ENCODE data around the gene RORC. TPM values are rescaled to one million over a fixed set of nuclear protein-coding genes. Genes with fewer than 3 reads are reported as not detected.

RORC gene
- total RNA-seq, 1 experiment from 2014 or later, result 0.44 TPM

GRCh38 chr1:151803164-151803563 lies 28.4 kb downstream of the RORC start:
- H3K27me3 Mint-ChIP-seq (ENCODE audit: low read depth), result peaks cover 6% of the 10 kb centered on the region
- DNase-seq (ENCODE audit: low spot score) (no peak), ATAC-seq (no peak)
- TF ChIP-seq GABPB1 (CRISPR knock-in tag; IDR thresholded peaks at IDR 0.05) (no peak), MLX (CRISPR knock-in tag; IDR thresholded peaks at IDR 0.05) (no peak), ZBTB21 (CRISPR knock-in tag; IDR thresholded peaks at IDR 0.05; ENCODE audit: borderline replicate concordance) (no peak), E2F4 (CRISPR knock-in tag; IDR thresholded peaks at IDR 0.05; ENCODE audit: borderline replicate concordance, low read depth) (no peak), FOXK1 (CRISPR knock-in tag; IDR thresholded peaks at IDR 0.05) (no peak), ARID4B (CRISPR knock-in tag; IDR thresholded peaks at IDR 0.05; ENCODE audit: borderline replicate concordance) (no peak), NR1H2 (CRISPR knock-in tag; IDR thresholded peaks at IDR 0.05) (no peak), ZNF219 (CRISPR knock-in tag; IDR thresholded peaks at IDR 0.05; ENCODE audit: borderline replicate concordance) (no peak), ATF6 (CRISPR knock-in tag; IDR thresholded peaks at IDR 0.05) (no peak), E2F5 (CRISPR knock-in tag; IDR thresholded peaks at IDR 0.05) (no peak), ZNF317 (CRISPR knock-in tag; IDR thresholded peaks at IDR 0.05; ENCODE audit: borderline replicate concordance, low read depth) (no peak), MYBL2 (CRISPR knock-in tag; IDR thresholded peaks at IDR 0.05) (no peak), PRRX2 (CRISPR knock-in tag; IDR thresholded peaks at IDR 0.05) (no peak), PRDM15 (CRISPR knock-in tag; IDR thresholded peaks at IDR 0.05) (no peak), AFF4 (CRISPR knock-in tag; IDR thresholded peaks at IDR 0.05; ENCODE audit: borderline replicate concordance) (no peak), RORB (CRISPR knock-in tag; IDR thresholded peaks at IDR 0.05) (no peak), TCF7 (CRISPR knock-in tag; IDR thresholded peaks at IDR 0.05; ENCODE audit: low read depth) (no peak), ZNF512 (CRISPR knock-in tag; IDR thresholded peaks at IDR 0.05; ENCODE audit: borderline replicate concordance) (no peak)

More at GRCh38 chr1:151803164-151803563, 28.4 kb downstream of the RORC start:
- H3K4me3 Mint-ChIP-seq, result no peak overlapping the region
- POLR2A ChIA-PET, result interaction anchor here (1.5 kb wide), 1 partner anchor 40 kb away, joined by 3 read pairs; no protein-coding TSS in a partner anchor
- H3K9me3 Mint-ChIP-seq, result no peaks in the 10 kb centered on the region
- H3K27ac Mint-ChIP-seq, result no peak overlapping the region
- CTCF ChIA-PET, result no interaction called here
- no peaks in the 10 kb centered on the region for H3K36me3 Mint-ChIP-seq
- peaks cover 14% of the 10 kb centered on the region for H3K4me1 Mint-ChIP-seq

Data from WTC11 (cell line).